Osteocyte (in vitro differentiated cells): ENCODE data around the gene DCDC2C. TPM values are rescaled to one million over a fixed set of nuclear protein-coding genes. Genes with fewer than 3 reads are reported as not detected.

Source experiments
- DNase-seq: peaks from one replicate; pipeline ENCODE4 v3.0.0; 2021; ENCODE audit warnings: mixed read lengths; ENCODE audit not compliant: unreplicated experiment; ENCODE audit errors: extremely low spot score
- H3K27ac Mint-ChIP-seq: one replicate; pipeline ENCODE4 v1.8.0; 2021; ENCODE audit warnings: mild to moderate bottlenecking, mixed read lengths; ENCODE audit not compliant: unreplicated experiment
- H3K27me3 Mint-ChIP-seq: one replicate; pipeline ENCODE4 v1.8.0; 2021; ENCODE audit warnings: mixed read lengths; ENCODE audit not compliant: unreplicated experiment
- H3K36me3 Mint-ChIP-seq: one replicate; pipeline ENCODE4 v1.8.0; 2021; ENCODE audit warnings: mixed read lengths; ENCODE audit not compliant: unreplicated experiment
- H3K4me1 Mint-ChIP-seq: one replicate; pipeline ENCODE4 v1.8.0; 2021; ENCODE audit warnings: mixed read lengths; ENCODE audit not compliant: unreplicated experiment
- H3K4me3 Mint-ChIP-seq: one replicate; pipeline ENCODE4 v1.8.0; 2021; ENCODE audit warnings: mild to moderate bottlenecking, moderate library complexity, mixed read lengths; ENCODE audit not compliant: unreplicated experiment
- H3K9me3 Mint-ChIP-seq: one replicate; pipeline ENCODE4 v1.8.0; 2021; ENCODE audit warnings: mixed read lengths; ENCODE audit not compliant: unreplicated experiment
- CTCF ChIP-seq: fragments of 200-600 bp; sonication (generic); IDR thresholded peaks from 2 replicates; pipeline ENCODE4 v1.5.0; 2021; ENCODE audit warnings: antibody characterized with exemption, mild to moderate bottlenecking, moderate library complexity
- total RNA-seq: library from RNA; stranded (reverse); gene quantifications from 2 replicates; pipeline ENCODE4 v1.2.1, GENCODE V29; 2021

The DCDC2C gene
- total RNA-seq, 1 donor from 2014 or later, result not detected

GRCh38 chr2:3784731-3785130 is 81.4 kb downstream of the DCDC2C start:
- DNase-seq, result no peak
- Mint-ChIP-seq H3K36me3 (no peaks in the 10 kb centered on the region), H3K4me1 (no peaks in the 10 kb centered on the region), H3K27ac (no peak overlapping the region), H3K27me3 (no peaks in the 10 kb centered on the region), H3K9me3 (no peaks in the 10 kb centered on the region), H3K4me3 (no peak overlapping the region)
- TF ChIP-seq CTCF, result no peak

- H3K4me1 Mint-ChIP-seq, result no peaks in the 10 kb centered on the region
- H3K27ac Mint-ChIP-seq, result no peak overlapping the region
- H3K27me3 Mint-ChIP-seq, result no peaks in the 10 kb centered on the region
- H3K9me3 Mint-ChIP-seq, result no peaks in the 10 kb centered on the region
- H3K36me3 Mint-ChIP-seq, result no peaks in the 10 kb centered on the region
- TF ChIP-seq CTCF, result no peak
- DNase-seq, result peak; percentile 46
- H3K4me3 Mint-ChIP-seq, result no peak overlapping the region
These were observed 82.0 kb downstream of the DCDC2C start for GRCh38 chr2:3785220-3785889.

DNA sequence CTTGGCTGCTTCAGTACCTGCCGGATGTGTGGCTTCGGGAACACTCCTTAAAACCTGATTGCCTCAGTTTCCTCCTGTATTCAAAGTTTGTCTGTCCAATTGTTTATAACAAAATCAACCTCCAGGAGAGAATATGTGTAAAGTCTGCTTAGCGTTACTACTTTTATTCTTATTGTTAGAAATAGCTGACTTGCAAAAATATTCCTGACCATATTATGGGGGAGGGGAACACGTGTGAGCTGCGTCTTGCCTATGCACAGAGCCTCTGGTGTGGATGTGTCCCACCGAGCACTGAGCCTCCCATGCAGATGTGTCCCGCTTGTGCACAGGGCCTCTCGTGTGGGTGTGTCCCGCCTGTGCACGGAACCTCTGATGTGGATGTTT is 82.5 kb downstream of the DCDC2C start:
- no peak overlapping the region for H3K4me3 Mint-ChIP-seq
- no peak for TF ChIP-seq CTCF
- no peaks in the 10 kb centered on the region for H3K4me1 Mint-ChIP-seq
- H3K36me3 Mint-ChIP-seq, result no peaks in the 10 kb centered on the region
- no peak overlapping the region for H3K27ac Mint-ChIP-seq
- DNase-seq, result peak; percentile 36
- no peaks in the 10 kb centered on the region for H3K27me3 Mint-ChIP-seq
- H3K9me3 Mint-ChIP-seq, result no peaks in the 10 kb centered on the region

DNA sequence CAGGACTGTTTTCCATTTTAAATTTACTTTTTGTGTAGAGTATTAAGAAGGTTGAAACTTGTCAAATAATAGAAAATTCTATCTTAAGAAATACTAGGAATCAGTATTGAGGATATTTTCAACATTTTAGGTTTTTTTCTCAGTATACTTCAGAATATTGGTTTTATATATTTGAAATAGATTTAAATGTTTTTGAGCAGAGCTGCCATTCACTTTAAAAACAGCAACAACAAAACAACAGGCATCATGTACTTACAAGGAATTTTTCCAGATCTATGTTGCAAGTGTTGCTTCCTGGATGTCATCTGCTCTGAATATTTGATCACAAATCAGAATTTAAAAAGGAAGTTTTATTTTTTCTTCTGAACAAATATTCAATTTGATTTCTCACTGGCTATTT is 84.4 kb downstream of the DCDC2C start:
- Mint-ChIP-seq H3K27me3 (no peaks in the 10 kb centered on the region), H3K27ac (no peak overlapping the region), H3K36me3 (no peaks in the 10 kb centered on the region), H3K9me3 (no peaks in the 10 kb centered on the region), H3K4me1 (no peaks in the 10 kb centered on the region), H3K4me3 (no peak overlapping the region)
- no peak for DNase-seq
- TF ChIP-seq CTCF, result no peak

DNA sequence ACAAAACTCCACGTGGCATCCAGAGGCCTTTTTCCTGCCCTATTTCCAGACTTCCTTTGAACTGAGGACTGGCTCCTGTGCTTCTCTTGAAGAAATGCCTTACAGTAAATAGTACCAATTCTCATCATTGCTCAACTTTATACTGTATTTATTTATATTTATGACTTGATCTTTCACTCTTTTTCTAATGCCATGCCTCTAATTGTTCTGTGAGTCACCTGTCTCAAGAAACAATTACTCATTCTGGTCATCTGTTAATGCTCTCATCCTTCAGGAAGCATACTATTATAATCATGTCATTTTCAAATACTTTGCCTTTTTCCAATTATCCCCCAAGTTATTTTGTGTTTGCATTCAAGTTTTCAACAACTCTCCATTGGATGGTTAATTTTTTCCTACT is 85.9 kb downstream of the DCDC2C start:
- no peak overlapping the region for H3K4me3 Mint-ChIP-seq
- TF ChIP-seq CTCF, result no peak
- H3K4me1 Mint-ChIP-seq, result no peaks in the 10 kb centered on the region
- H3K27ac Mint-ChIP-seq, result no peak overlapping the region
- no peaks in the 10 kb centered on the region for H3K27me3 Mint-ChIP-seq
- peaks cover 4% of the 10 kb centered on the region for H3K9me3 Mint-ChIP-seq
- DNase-seq, result no peak
- no peaks in the 10 kb centered on the region for H3K36me3 Mint-ChIP-seq
